Measurements from ENCODE around the gene GRIA1.

The GRIA1 gene

GRCh38 chr5:153779836-153780235, 289.4 kb downstream of the GRIA1 start:
- TF ChIP-seq CTCF (IDR thresholded peaks at IDR 0.05) = no peak

- TF ChIP-seq CTCF (IDR thresholded peaks at IDR 0.05) = no peak
These were observed 290.6 kb downstream of the GRIA1 start for GRCh38 chr5:153780876-153781705.

- no peak for TF ChIP-seq CTCF (IDR thresholded peaks at IDR 0.05)
These were observed 292.3 kb downstream of the GRIA1 start for GRCh38 chr5:153782589-153783361.

- no peak for TF ChIP-seq CTCF (IDR thresholded peaks at IDR 0.05)
These were observed 292.8 kb downstream of the GRIA1 start for GRCh38 chr5:153783362-153783658.

GRCh38 chr5:153784277-153784676, 293.8 kb downstream of the GRIA1 start:
- TF ChIP-seq CTCF (IDR thresholded peaks at IDR 0.05) = no peak

GRCh38 chr5:153791339-153791738, 300.9 kb downstream of the GRIA1 start:
- no peak for TF ChIP-seq CTCF (IDR thresholded peaks at IDR 0.05)

GRCh38 chr5:153792305-153792704, 301.8 kb downstream of the GRIA1 start:
- TF ChIP-seq CTCF (IDR thresholded peaks at IDR 0.05) = no peak

Measured in LNCAP (cell line).